Loucy (cell line): ENCODE measurements around the gene CDC34.
"Not testable (repeated sequence)": the region's sequence is repeated elsewhere in the genome, so short reads cannot be mapped to it uniquely, and the experiment has no call there.

Experiments used
- H2AFZ ChIP-seq: fragments of 200-600 bp; sonication (generic); 2 replicates; pipeline ENCODE4 v1.6.0; 2016; ENCODE audit warnings: antibody characterized with exemption, mild to moderate bottlenecking, low read length, moderate library complexity
- H3F3A ChIP-seq: fragments of 200-600 bp; 2 replicates; pipeline ENCODE4 v1.6.0; 2016; ENCODE audit warnings: antibody characterized with exemption, low read depth, mild to moderate bottlenecking
- H3K27me3 ChIP-seq: fragments of 200-600 bp; sonication (generic); 2 replicates; pipeline ENCODE4 v1.6.1; 2014; ENCODE audit warnings: low read length, mild to moderate bottlenecking; ENCODE audit not compliant: insufficient read depth, poor library complexity, severe bottlenecking
- H3K36me3 ChIP-seq: fragments of 200-600 bp; sonication (generic); 2 replicates; pipeline ENCODE4 v1.6.1; 2016; ENCODE audit warnings: low read length; ENCODE audit not compliant: insufficient read depth
- H3K4me1 ChIP-seq: fragments of 200-600 bp; sonication (generic); 2 replicates; pipeline ENCODE4 v1.5.1; 2014; ENCODE audit warnings: low read length, mild to moderate bottlenecking; ENCODE audit not compliant: insufficient read depth, poor library complexity, severe bottlenecking
- H3K4me2 ChIP-seq: fragments of 200-600 bp; sonication (generic); 2 replicates; pipeline ENCODE4 v1.6.0; 2014; ENCODE audit warnings: antibody characterized with exemption, low read length, low read depth, mild to moderate bottlenecking; ENCODE audit not compliant: poor library complexity, severe bottlenecking
- H3K4me3 ChIP-seq: fragments of 200-600 bp; sonication (generic); 2 replicates; pipeline ENCODE4 v1.5.1; 2014; ENCODE audit warnings: low read length, mild to moderate bottlenecking, mixed read lengths; ENCODE audit not compliant: poor library complexity, severe bottlenecking
- H3K79me2 ChIP-seq: fragments of 200-600 bp; sonication (generic); 2 replicates; pipeline ENCODE4 v1.6.1; 2014; ENCODE audit warnings: low read length; ENCODE audit not compliant: insufficient read depth
- H3K9ac ChIP-seq: fragments of 200-600 bp; sonication (generic); 2 replicates; pipeline ENCODE4 v1.6.0; 2014; ENCODE audit warnings: mild to moderate bottlenecking, low read depth, low read length, moderate library complexity; ENCODE audit not compliant: poor library complexity, severe bottlenecking
- H3K9me2 ChIP-seq: fragments of 200-600 bp; sonication (generic); replicated peaks from 2 replicates; pipeline ENCODE4 v1.6.1; 2016; ENCODE audit warnings: low read depth, low read length, mixed read lengths
- H3K9me3 ChIP-seq: fragments of 200-600 bp; sonication (generic); 2 replicates; pipeline ENCODE4 v1.6.1; 2014; ENCODE audit warnings: mild to moderate bottlenecking, antibody characterized with exemption, low read length, low read depth; ENCODE audit not compliant: insufficient read depth
- H4K20me1 ChIP-seq: fragments of 200-600 bp; sonication (generic); 2 replicates; pipeline ENCODE4 v1.6.0; 2014; ENCODE audit warnings: antibody characterized with exemption, low read length, mild to moderate bottlenecking; ENCODE audit not compliant: insufficient read depth, poor library complexity, severe bottlenecking
- EZH2phosphoT487 ChIP-seq: fragments of 200-600 bp; IDR thresholded peaks from 2 replicates; pipeline ENCODE4 v1.6.1; 2018; ENCODE audit warnings: antibody characterized with exemption, mild to moderate bottlenecking, moderate library complexity, borderline replicate concordance
- TF ChIP-seq, protein P1 (sequence below): fragments of 200-600 bp; sonication (generic); conservative IDR thresholded peaks from 2 replicates; pipeline ENCODE4 v1.5.1; 2014; ENCODE audit warnings: mild to moderate bottlenecking, antibody characterized with exemption, low read length

Gene CDC34

DNA sequence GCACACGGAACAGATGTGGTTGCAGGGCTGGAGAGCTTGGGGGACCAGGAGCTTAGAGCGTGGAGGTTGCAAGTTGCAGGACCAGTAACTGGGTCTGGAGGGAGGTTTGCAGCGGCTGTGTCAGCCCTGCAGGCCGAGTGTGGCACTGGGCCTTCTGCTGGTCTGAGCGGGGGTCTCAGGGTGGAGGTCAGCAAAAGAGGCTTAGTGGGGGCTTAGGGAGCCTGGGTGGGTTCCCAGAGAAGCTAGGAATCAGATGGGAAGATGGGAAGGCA lies 52.3 kb downstream of the CDC34 start:
- no peaks in the 10 kb centered on the region for H3K9me3 ChIP-seq
- H3K4me1 ChIP-seq: peaks cover 6% of the 10 kb centered on the region
- no peak overlapping the region for H2AFZ ChIP-seq
- H3K9me2 ChIP-seq: no peaks in the 10 kb centered on the region
- TF ChIP-seq EZH2phosphoT487: no peak
- TF ChIP-seq, protein P1, sequence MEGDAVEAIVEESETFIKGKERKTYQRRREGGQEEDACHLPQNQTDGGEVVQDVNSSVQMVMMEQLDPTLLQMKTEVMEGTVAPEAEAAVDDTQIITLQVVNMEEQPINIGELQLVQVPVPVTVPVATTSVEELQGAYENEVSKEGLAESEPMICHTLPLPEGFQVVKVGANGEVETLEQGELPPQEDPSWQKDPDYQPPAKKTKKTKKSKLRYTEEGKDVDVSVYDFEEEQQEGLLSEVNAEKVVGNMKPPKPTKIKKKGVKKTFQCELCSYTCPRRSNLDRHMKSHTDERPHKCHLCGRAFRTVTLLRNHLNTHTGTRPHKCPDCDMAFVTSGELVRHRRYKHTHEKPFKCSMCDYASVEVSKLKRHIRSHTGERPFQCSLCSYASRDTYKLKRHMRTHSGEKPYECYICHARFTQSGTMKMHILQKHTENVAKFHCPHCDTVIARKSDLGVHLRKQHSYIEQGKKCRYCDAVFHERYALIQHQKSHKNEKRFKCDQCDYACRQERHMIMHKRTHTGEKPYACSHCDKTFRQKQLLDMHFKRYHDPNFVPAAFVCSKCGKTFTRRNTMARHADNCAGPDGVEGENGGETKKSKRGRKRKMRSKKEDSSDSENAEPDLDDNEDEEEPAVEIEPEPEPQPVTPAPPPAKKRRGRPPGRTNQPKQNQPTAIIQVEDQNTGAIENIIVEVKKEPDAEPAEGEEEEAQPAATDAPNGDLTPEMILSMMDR: no peak
- no peak overlapping the region for H3K9ac ChIP-seq
- no peaks in the 10 kb centered on the region for H3K27me3 ChIP-seq
- H3K79me2 ChIP-seq: peaks cover 17% of the 10 kb centered on the region
- peaks cover 14% of the 10 kb centered on the region for H4K20me1 ChIP-seq
- H3K4me2 ChIP-seq: no peak overlapping the region
- peaks cover 33% of the 10 kb centered on the region; the same call in 1 of the 2 replicates for H3K36me3 ChIP-seq
- H3F3A ChIP-seq: no peaks in the 10 kb centered on the region
- H3K4me3 ChIP-seq: no peak overlapping the region

DNA sequence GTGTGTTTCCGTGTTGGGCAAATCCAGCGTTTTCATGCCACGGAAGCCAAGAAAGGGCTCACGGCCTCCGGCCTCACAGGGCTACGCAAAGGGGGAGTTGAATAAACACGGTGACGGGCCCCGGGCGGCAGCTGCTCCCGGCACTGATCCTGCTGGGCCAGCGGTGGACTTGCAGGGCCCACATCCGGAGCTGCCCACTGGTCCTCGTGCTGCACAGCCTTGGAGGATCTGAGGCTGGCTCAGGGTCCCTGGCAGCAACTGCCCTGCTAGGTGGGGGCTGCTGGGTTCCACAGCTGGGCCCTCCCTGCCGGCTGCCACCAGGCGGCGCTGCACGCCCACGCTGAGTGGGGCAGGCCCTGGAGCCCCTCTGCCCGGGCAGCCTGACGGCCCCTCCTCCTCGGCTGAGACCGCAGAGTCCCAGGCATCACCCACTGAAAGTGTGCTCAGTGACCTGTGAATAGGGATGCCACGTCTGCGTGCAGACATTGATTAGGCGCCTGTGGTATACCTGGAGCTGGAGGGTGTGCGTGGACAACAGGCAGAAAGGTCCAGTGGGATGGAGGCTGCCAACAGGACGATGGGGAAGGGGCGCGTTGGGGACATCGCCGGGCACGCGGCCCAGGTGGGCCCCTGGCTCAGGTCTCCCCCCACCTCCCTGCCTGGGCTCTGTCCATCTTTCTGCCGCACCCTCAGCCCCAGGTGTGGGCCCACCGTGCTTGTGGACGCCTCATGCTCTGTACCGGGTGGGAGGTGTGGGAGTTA lies 52.9 kb downstream of the CDC34 start:
- Histone ChIP-seq H4K20me1 (peaks cover 9% of the 10 kb centered on the region), H3K27me3 (no peaks in the 10 kb centered on the region)

DNA sequence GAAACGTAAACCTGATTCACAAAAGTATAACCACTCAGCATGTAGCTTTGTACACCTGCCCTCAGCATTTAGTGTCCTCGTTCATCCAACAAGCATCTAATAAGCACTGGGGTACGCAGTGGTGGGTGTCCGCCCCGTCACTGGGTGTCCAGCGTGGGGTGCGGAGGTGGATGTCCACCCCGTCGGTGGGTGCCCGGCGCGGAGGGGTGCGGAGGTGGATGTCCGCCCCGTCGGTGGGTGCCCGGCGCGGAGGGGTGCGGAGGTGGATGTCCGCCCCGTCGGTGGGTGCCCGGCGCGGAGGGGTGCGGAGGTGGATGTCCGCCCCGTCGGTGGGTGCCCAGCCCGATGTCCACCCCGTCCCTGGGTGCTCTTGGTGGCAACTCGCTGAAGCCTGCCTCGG lies 53.6 kb downstream of the CDC34 start:
- H3K79me2 ChIP-seq, H4K20me1 ChIP-seq, H3K4me3 ChIP-seq, H3K4me1 ChIP-seq, H3F3A ChIP-seq, H3K27me3 ChIP-seq, H2AFZ ChIP-seq, H3K9ac ChIP-seq, H3K9me3 ChIP-seq, H3K4me2 ChIP-seq, H3K9me2 ChIP-seq: not testable (repeated sequence)
- peaks cover 27% of the 10 kb centered on the region; the same call in 1 of the 2 replicates for H3K36me3 ChIP-seq

More for the DNA sequence above, 52.9 kb downstream of the CDC34 start:
- no peaks in the 10 kb centered on the region for H3F3A ChIP-seq
- H3K79me2 ChIP-seq: peaks cover 12% of the 10 kb centered on the region
- H3K4me3 ChIP-seq: no peak overlapping the region
- H3K4me2 ChIP-seq: no peak overlapping the region
- no peaks in the 10 kb centered on the region for H3K9me2 ChIP-seq
- no peaks in the 10 kb centered on the region for H3K9me3 ChIP-seq
- H3K36me3 ChIP-seq: peaks cover 33% of the 10 kb centered on the region; the same call in 1 of the 2 replicates
- TF ChIP-seq, protein P1: peak; percentile 87
- TF ChIP-seq EZH2phosphoT487: no peak
- peaks cover 6% of the 10 kb centered on the region for H3K4me1 ChIP-seq
- no peak overlapping the region for H2AFZ ChIP-seq
- H3K9ac ChIP-seq: no peak overlapping the region

DNA sequence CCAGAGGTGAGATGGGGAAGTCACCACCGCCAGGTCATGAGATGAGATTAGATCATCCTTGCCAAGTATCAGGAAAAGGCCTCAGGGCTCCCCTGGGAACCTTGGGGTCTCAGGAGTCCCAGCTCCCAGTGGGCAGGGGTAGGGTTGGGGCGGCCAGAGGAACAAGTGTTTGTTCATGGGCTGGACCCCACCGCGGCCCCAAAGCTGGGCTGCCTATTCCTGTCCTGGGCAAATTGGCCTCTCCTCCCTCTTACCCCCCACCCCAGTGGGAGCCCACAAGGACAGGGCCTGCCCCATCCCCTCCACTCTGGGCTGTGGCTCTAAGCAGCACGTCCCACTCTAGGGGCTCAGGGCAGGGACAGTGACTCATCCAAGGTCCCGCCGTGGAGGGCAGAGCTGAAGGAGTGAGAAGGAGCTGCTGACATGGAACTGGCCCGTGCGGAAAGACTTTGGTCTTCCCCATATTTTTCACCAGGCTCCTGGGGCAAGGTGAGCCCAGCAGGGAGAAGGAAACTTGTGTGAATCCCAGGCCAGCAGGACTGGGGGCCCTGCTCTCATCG lies 54.1 kb downstream of the CDC34 start:
- H3K27me3 ChIP-seq: no peaks in the 10 kb centered on the region
- H3K79me2 ChIP-seq: no peaks in the 10 kb centered on the region
- no peak overlapping the region for H3K4me2 ChIP-seq
- peaks cover 3% of the 10 kb centered on the region for H4K20me1 ChIP-seq
- no peak overlapping the region for H3K4me3 ChIP-seq
- H3K9ac ChIP-seq: no peak overlapping the region
- no peaks in the 10 kb centered on the region for H3K9me2 ChIP-seq
- no peaks in the 10 kb centered on the region for H3F3A ChIP-seq
- no peaks in the 10 kb centered on the region for H3K9me3 ChIP-seq
- H3K36me3 ChIP-seq: peaks cover 22% of the 10 kb centered on the region; the same call in 1 of the 2 replicates
- H3K4me1 ChIP-seq: peaks cover 6% of the 10 kb centered on the region
- no peak for TF ChIP-seq EZH2phosphoT487
- TF ChIP-seq, protein P1: no peak
- no peak overlapping the region for H2AFZ ChIP-seq
